Gastrocnemius medialis (tissue), 4 donors: ENCODE results near the gene NT5E. TPM values are rescaled to one million over a fixed set of nuclear protein-coding genes. Genes with fewer than 3 reads are reported as not detected.

ENCODE experiments used
- ATAC-seq, 2 donors: fragments of 150-250 bp; one replicate each; pipeline ENCODE4 v1.9.1; 2016
- DNase-seq, 2 donors: peaks; one replicate each; pipeline ENCODE4 v3.0.0-alpha.2; 2019
- H3K27ac ChIP-seq, 4 donors: fragments of 200-600 bp; sonication (generic); 1 replicate in 1 of 4; 2 replicates in 3 of 4; pipeline ENCODE4 v1.5.1; 2016 to 2018; ENCODE audit warnings: mild to moderate bottlenecking in 2 of 4, moderate library complexity in 1 of 4
- H3K27me3 ChIP-seq, 3 donors: fragments of 200-600 bp; sonication (generic) in 2 of 3; 1 replicate in 1 of 3; 2 replicates in 2 of 3; pipeline versions ENCODE4 v1.5.1 to v1.6.0; 2016 to 2019; ENCODE audit warnings: mild to moderate bottlenecking in 1 of 3, moderate library complexity in 1 of 3
- H3K36me3 ChIP-seq, 2 donors: fragments of 200-600 bp; sonication (generic) in 1 of 2; one replicate each; pipeline ENCODE4 v1.5.1; 2017 to 2018
- H3K4me1 ChIP-seq, 2 donors: fragments of 200-600 bp; sonication (generic) in 1 of 2; one replicate each; pipeline ENCODE4 v1.5.1; 2016 to 2017; ENCODE audit warnings: mild to moderate bottlenecking in 2 of 2
- H3K4me3 ChIP-seq, 4 donors: fragments of 200-600 bp; sonication (generic) in 3 of 4; 1 replicate in 1 of 4; 2 replicates in 3 of 4; pipeline ENCODE4 v1.5.1; 2016 to 2019; ENCODE audit warnings: mild to moderate bottlenecking in 2 of 4
- H3K9me3 ChIP-seq, 3 donors: fragments of 200-600 bp; sonication (generic) in 2 of 3; 1 replicate in 1 of 3; 2 replicates in 2 of 3; pipeline ENCODE4 v1.5.1; 2016 to 2019
- POLR2A ChIP-seq, 2 donors: fragments of 450-650 bp; IDR thresholded peaks; one replicate each; pipeline ENCODE4 v1.6.1; 2017; ENCODE audit warnings: antibody characterized with exemption in 2 of 2, mild to moderate bottlenecking in 2 of 2, moderate library complexity in 2 of 2
- in situ Hi-C, 4 donors: fragments of 200-750 bp; cut with MboI; loops; one replicate each; pipeline versions ENCODE4 v1.15.0 to v1.8.0; 2017; ENCODE audit warnings: low sequenced_read_pairs in 4 of 4
- intact Hi-C: fragments of 100-400 bp; cut with DNase I; formaldehyde crosslinking; loops from one replicate; pipeline ENCODE4 v1.15.1; 2023; ENCODE audit warnings: low total_unique reads
- total RNA-seq, 4 donors: library from RNA; depleted of rRNA; stranded (reverse); fragments of >200 nt; gene quantifications; one replicate each; pipeline versions ENCODE4 v1.1.0 to v1.2.3, GENCODE V29; 2016
- TF ChIP-seq, protein P1 (sequence below), 5 experiments: fragments of 450-650 bp in 3 of 5; fragments of 200-600 bp in 2 of 5; sonication (generic) in 2 of 5; IDR thresholded peaks in 4 of 5; conservative IDR thresholded peaks in 1 of 5; 1 replicate in 4 of 5; 2 replicates in 1 of 5; pipeline ENCODE4 v1.5.1; 2016 to 2019; ENCODE audit warnings: antibody characterized with exemption in 5 of 5, mild to moderate bottlenecking in 3 of 5, moderate library complexity in 3 of 5

The NT5E gene
- total RNA-seq, 4 donors from 2014 or later: 0.82 to 4.3 (median 2.8) TPM

GRCh38 chr6:85428486-85428885 lies 21.4 kb upstream of the NT5E start:
- intact Hi-C loops (no loop called here), in situ Hi-C loops (no loop called here)
- H3K27ac ChIP-seq: no peak overlapping the region
- no peaks in the 10 kb centered on the region for H3K4me1 ChIP-seq
- no peak for TF ChIP-seq POLR2A (IDR thresholded peaks at IDR 0.05)
- TF ChIP-seq, protein P1, sequence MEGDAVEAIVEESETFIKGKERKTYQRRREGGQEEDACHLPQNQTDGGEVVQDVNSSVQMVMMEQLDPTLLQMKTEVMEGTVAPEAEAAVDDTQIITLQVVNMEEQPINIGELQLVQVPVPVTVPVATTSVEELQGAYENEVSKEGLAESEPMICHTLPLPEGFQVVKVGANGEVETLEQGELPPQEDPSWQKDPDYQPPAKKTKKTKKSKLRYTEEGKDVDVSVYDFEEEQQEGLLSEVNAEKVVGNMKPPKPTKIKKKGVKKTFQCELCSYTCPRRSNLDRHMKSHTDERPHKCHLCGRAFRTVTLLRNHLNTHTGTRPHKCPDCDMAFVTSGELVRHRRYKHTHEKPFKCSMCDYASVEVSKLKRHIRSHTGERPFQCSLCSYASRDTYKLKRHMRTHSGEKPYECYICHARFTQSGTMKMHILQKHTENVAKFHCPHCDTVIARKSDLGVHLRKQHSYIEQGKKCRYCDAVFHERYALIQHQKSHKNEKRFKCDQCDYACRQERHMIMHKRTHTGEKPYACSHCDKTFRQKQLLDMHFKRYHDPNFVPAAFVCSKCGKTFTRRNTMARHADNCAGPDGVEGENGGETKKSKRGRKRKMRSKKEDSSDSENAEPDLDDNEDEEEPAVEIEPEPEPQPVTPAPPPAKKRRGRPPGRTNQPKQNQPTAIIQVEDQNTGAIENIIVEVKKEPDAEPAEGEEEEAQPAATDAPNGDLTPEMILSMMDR (IDR thresholded peaks at IDR 0.05 in 4 of 5, conservative IDR thresholded peaks at IDR 0.05 in 1 of 5): no peak
- peaks cover 0 to 12% (median 0%) of the 10 kb centered on the region in 3 donors for H3K9me3 ChIP-seq
- H3K4me3 ChIP-seq: no peak overlapping the region
- DNase-seq: no peak
- no peaks in the 10 kb centered on the region for H3K27me3 ChIP-seq
- no peak for ATAC-seq
- no peaks in the 10 kb centered on the region for H3K36me3 ChIP-seq

DNA sequence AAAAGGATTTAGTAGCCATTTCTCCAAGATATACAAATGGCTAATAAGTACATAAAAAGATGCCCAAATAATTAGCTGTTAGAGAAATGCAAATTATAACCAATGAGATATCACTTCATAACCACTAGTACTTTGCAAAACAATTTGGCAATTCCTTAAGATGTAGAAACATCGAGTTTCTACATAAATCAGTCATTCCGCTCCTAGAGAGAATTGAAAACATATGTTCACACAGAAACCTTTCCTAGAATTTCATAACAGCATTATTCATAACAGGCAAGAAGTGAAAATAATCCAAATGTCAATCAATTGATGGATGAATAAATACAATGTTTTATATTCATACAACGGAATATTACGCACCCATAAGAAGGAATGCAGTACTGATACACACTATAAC lies 20.5 kb upstream of the NT5E start:
- Histone ChIP-seq H3K36me3 (no peaks in the 10 kb centered on the region), H3K27me3 (no peaks in the 10 kb centered on the region), H3K27ac (no peak overlapping the region), H3K4me1 (no peaks in the 10 kb centered on the region), H3K9me3 (peaks cover 0 to 12% (median 0%) of the 10 kb centered on the region in 3 donors), H3K4me3 (no peak overlapping the region)
- intact Hi-C loops: no loop called here
- no peak for ATAC-seq
- TF ChIP-seq POLR2A (IDR thresholded peaks at IDR 0.05): no peak
- TF ChIP-seq, protein P1 (IDR thresholded peaks at IDR 0.05 in 4 of 5, conservative IDR thresholded peaks at IDR 0.05 in 1 of 5): no peak
- no peak for DNase-seq
- in situ Hi-C loops: no loop called here

DNA sequence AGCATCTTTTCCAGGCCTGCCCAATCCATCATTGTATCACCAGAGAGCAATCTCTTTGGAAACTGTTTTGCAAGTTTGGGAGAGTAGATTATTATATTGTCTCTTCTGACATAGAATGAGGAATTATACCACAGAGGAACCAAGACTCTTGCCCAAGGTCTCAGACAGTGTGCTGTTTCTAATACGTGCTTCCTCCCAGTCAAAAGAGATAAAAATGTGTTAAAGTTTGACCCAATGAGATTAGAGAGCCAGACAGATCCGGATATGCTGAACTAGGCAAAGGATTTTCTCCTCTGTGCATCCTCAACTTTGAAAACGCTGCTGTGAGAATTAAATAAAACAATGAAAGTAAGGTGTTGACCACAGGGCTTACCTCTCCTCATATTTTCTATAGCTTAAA lies 18.6 kb upstream of the NT5E start:
- Histone ChIP-seq H3K4me1 (no peaks in the 10 kb centered on the region), H3K4me3 (no peak overlapping the region), H3K27ac (no peak overlapping the region), H3K36me3 (no peaks in the 10 kb centered on the region), H3K27me3 (no peaks in the 10 kb centered on the region), H3K9me3 (no peaks in the 10 kb centered on the region)
- intact Hi-C loops: no loop called here
- TF ChIP-seq, protein P1 (IDR thresholded peaks at IDR 0.05 in 4 of 5, conservative IDR thresholded peaks at IDR 0.05 in 1 of 5): no peak
- TF ChIP-seq POLR2A (IDR thresholded peaks at IDR 0.05): no peak
- ATAC-seq: no peak
- in situ Hi-C loops: no loop called here
- DNase-seq: no peak

DNA sequence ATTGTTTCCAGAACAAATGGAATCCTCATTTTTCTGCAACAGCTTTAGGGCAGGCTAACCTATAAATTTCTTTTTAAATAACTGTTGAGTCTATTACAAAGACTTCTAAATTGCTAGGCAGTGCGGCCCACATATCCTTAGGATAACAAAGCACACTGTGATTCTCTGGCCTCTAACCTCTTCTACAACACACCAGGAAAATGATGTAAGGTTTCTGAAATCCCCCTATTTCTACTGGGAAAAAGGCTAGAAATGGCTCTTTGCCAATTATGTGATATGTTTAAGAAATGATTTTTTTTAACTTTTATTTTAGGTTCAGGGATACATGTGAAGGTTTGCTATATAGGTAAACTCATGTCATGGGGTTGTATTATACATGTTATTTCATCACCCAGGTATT lies 17.3 kb upstream of the NT5E start:
- no peak overlapping the region for H3K4me3 ChIP-seq
- no peak for ATAC-seq
- in situ Hi-C loops: no loop called here
- H3K4me1 ChIP-seq: no peaks in the 10 kb centered on the region
- intact Hi-C loops: no loop called here
- DNase-seq: no peak
- no peak for TF ChIP-seq POLR2A (IDR thresholded peaks at IDR 0.05)
- TF ChIP-seq, protein P1 (IDR thresholded peaks at IDR 0.05 in 4 of 5, conservative IDR thresholded peaks at IDR 0.05 in 1 of 5): no peak
- H3K27me3 ChIP-seq: no peaks in the 10 kb centered on the region
- H3K9me3 ChIP-seq: no peaks in the 10 kb centered on the region
- H3K36me3 ChIP-seq: no peaks in the 10 kb centered on the region
- H3K27ac ChIP-seq: no peak overlapping the region

DNA sequence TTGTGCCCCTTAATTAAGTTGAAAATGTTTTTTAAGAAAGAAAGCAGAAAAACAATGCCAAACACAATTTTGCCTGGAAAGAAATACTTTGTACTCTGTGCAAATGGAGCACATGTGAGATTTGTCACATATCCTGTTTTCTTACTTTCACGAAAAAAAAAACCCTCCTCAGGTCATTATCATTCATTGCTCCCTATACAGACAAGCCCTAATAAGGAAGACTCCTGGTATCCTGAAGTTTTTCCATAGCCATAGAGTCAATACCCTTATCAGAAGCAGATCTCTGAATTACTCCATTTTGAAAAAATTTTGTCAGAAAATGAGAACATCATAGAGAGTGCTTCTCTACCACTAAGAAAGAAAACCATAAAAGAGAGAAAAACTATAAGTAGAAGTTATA lies 14.0 kb upstream of the NT5E start:
- ATAC-seq (no peak), DNase-seq (no peak)
- Histone ChIP-seq H3K9me3 (no peaks in the 10 kb centered on the region), H3K27ac (no peak overlapping the region), H3K36me3 (no peaks in the 10 kb centered on the region), H3K27me3 (no peaks in the 10 kb centered on the region), H3K4me3 (no peak overlapping the region), H3K4me1 (no peaks in the 10 kb centered on the region)
- in situ Hi-C loops: no loop called here
- intact Hi-C loops: no loop called here
- TF ChIP-seq POLR2A (IDR thresholded peaks at IDR 0.05): no peak
- TF ChIP-seq, protein P1 (IDR thresholded peaks at IDR 0.05 in 4 of 5, conservative IDR thresholded peaks at IDR 0.05 in 1 of 5): no peak
